ENCODE results near the gene MYH11.
"Not testable (repeated sequence)": the region's sequence is repeated elsewhere in the genome, so short reads cannot be mapped to it uniquely, and the experiment has no call there.

The MYH11 gene

DNA sequence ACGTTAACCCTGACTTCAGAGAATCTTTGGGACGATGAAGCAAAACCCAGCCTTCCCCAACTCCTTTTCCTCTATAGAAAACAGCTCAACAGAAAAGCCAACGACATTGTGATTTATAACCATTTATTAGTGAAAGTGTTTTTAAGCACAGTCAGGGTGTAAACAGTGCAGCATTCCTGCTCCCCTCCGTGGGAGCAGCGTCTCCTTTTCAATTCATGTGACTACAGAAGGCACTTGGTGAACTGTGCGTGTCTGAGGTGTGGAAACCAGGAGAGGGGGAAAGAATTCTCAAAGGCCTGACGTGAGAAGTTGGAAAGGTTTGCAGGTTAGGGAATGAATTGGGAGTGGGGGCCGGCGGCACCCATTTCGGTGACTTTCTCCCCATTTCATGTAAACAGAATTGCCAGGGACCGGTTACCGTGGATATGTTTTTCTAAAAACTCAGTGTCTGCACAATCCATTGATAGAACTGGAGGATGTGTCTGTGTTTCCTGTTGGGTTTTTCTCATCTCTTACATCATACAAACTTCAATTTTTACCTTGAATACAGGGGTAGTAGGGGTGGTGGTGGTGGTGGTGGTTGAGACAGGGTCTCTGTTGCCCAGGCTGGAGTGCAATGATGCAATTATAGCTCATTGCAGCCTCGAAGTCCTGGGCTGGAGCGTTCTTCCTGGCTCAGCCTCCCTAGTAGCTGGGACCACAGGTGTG is 153.6 kb downstream of the MYH11 start:
- DNase-seq, result no peak

DNA sequence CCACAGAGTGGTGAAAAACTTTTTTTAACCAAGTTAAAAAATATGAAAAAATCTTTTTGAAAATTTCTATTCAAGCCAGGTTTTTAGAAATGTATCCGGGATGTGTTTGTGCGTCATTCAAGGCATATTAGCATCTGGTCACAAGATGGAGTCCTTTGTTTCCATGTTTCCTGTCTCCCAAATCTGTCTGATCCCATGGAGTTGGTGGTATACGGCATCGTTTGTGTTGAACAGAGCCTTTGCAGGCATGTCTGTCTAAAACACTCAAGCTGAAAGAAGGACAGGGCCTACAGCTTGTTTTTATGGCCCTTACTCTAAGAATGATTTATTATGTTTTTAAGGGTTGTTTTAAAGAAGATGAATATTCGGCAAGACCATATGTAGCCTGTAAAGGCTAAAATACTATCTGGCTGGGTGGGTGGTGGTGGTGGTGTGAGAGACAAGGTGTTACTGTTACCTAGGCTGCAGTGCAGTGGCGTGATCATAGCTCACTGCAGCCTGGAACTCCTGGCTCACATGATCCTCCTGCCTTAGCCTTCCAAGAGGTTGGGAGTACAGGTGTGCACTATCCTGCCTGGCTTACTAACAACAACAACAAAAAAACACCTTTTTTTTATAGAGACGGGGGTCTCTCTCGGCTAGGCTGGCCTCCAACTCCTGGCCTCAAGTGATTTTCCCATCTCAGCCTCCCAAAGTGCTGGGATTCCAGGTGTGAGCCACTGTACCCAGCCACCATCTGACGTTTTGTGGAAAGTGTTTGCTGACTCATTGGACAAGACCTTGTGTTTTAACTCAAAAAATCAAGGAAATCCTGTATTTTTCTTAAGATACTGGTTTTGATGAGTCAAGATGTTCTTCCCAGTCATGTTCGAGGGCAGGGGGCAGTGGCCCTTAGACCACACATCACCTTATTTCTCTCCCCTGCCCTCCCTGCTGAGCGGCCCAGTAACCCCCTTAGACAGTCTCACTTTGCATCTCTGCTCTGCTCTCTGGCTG is 154.6 kb downstream of the MYH11 start:
- DNase-seq, result no peak

DNA sequence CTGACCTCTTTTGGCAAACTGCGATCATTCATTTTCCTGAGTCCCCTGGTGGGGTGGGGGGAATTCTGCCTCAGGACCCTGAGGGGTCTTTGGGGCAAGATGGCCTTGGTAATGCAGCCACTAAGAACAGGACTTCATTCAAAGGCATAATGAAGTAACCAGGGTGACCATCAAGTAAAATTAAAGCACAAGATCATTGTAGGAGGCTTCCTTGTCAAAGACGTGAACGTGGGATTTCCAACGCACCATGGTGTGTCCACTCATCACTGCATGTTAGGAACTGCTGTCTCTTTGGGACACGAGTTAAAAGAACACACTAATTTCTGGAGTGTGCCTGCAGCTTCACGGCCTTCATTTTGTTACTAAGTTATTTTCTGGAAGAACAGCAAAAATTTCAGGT is 155.5 kb downstream of the MYH11 start:
- no peak for DNase-seq

DNA sequence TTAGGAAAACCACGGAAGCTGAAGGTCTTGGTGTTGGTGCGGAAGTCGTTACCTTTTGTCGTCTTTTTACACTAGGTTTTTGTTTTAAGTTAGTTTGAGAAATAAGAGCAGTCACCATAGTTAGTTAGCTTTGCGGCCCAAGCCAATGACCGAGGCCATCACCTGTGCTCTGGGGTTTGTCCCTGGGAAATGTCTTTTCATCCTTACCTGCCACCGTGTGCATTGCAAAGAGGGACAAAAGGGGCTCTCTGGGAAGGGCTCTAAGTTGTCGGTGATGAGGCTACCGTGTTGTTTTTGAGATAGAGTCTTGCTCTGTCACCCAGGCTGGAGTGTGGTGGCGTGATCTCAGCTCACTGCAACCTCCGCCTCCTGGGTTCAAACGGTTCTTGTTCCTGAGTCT is 157.0 kb downstream of the MYH11 start:
- no peak for DNase-seq

DNA sequence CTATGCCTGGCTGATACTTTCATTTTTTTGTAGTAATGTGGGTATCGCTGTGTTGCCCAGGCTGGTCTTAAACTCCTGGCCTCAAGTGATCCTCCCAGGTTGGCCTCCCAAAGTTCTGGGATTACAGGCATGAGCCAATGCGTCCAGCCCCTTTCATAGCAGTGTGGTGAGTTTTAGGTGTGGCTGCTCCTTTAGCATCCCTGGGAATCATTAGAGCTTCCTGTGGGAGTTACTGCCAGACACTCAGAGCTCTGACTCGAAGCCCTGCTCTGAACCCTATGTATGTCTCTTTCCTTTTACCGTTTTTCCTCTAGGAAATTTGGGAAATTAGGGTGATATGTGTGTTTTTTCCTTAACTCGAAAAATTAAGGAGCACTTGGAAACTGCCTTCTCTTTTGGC is 162.3 kb downstream of the MYH11 start:
- DNase-seq, result no peak

DNA sequence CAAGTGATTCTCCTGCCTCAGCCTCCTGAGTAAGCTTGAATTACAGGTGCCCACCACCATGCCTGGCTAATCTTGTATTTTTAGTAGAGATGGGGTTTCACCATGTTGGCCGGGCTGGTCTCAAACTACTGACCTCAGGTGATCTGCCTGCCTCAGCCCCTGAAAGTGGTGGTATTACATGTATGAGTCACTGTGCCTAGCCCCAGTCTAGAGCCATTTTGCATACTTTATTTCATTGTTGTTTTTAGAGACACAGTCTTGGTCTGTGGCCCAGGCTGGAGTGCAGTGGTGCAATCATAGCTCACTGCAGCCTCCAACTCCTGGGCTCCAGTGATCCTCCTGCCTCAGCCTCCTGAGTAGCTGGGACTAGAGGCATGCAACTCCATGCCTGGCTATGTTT is 164.3 kb downstream of the MYH11 start:
- not testable (repeated sequence) for DNase-seq

DNA sequence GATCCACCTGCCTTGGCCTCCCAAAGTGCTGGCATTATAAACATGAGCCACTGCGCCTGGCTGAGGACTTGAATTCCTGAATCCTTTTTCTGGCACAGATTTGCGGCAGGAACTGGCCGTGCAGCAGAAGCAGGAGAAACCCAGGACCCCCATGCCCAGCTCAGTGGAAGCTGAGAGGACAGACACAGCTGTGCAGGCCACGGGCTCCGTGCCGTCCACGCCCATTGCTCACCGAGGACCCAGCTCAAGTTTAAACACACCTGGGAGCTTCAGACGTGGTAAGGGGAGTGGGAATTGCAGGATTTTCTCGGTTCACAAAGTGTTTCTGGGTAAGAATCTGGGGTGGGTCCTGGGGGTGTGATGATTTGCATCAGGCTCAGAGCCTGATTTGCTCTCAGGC is 165.8 kb downstream of the MYH11 start:
- DNase-seq, result no peak

DNA sequence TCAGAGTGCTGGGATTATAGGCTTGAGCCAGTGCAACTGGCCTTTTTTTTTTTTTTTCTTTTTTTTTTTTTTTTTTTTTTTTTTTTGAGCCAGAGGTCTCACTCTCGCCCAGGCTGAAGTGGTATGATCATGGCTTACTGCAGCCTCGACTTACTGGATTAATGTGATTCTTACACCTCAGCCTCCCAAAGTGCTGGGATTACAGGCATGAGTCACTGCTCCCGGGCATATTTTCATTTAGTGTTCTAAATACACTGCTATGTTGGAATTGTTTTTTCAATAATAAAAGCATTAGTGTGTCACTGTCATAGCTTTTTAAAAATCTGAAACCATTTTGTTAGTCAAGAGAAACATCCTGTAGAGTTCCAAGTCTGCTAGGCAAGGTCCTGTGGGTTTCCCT is 166.5 kb downstream of the MYH11 start:
- no peak for DNase-seq

DNA sequence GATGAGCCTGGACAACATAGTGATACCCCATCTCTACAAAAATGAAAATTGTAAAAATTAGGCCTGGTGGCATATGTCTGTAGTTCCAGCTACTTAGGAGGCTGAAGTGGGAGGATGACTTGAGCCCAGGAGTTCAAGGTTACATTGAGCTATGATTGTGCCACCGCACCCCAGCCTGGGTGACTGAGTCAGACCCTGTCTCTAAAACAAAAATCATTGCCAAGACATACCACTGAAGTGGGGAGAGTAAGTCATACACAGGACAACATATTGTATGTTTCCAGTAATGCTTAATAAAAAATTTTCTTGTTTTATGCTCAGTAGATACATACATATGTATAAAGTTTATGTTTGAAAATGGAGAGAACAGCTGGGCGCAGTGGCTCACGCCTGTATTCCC is 167.5 kb downstream of the MYH11 start:
- no peak for DNase-seq

DNA sequence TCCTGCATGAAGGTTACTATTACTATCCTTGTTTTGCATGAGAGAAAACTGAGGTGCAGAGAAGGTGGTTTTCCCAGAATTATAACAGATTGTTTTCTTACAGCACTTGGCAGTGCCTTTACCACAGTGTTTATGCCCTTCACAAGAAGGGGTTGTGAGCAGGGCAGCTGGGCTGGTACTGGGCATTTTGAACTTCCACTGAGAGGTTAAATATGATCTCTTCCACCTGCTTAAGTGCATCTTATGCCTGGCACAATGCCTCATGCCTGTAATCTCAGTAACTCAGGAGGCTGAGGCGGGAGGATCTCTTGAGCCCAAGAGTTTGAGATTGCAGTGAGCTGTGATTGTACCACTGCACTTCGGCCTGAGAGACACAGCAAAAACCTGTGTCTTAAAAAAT is 170.5 kb downstream of the MYH11 start:
- no peak for DNase-seq

DNA sequence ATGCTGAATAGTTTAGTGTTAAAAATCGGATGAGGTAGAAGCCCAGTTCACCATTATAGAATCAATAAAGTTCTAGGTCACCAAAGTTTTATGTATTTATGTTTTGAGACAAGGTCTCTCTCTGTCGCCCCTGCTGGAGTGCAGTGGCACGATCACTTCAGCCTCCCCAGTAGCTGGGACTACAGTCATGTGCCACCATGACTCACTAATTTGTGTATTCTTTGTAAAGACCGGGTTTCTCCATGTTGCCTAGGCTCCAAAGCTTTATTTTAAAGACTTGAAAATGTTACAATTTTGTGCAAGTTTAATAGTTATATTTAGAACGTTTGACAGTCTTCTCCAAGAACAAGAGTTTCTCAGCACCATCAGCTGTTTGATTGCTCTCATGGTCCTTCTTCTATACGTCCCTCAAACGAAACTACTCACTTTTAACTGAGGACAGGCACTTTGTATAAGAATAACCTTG is 174.7 kb downstream of the MYH11 start:
- DNase-seq, result peak; percentile 54

DNA sequence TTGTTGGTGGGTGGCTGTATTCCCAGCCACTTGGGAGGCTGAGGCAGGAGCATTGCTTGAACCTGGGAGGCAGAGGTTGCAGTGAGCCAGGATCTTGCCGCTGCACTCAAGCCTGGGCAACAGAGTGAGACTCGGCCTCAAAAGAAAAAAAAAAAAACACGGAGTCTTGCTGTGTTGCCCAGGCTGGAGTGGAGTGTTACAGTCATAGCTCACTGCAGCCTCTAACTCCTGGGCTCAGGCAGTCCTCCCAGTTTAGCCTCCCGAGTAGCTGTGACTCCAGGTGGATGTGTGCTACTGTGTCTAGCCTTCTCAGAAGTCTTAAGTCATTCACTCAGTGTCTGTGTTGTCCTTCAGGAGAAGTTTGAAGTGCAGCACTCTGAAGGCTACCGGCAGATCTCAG is 179.4 kb downstream of the MYH11 start:
- DNase-seq, result no peak

DNA sequence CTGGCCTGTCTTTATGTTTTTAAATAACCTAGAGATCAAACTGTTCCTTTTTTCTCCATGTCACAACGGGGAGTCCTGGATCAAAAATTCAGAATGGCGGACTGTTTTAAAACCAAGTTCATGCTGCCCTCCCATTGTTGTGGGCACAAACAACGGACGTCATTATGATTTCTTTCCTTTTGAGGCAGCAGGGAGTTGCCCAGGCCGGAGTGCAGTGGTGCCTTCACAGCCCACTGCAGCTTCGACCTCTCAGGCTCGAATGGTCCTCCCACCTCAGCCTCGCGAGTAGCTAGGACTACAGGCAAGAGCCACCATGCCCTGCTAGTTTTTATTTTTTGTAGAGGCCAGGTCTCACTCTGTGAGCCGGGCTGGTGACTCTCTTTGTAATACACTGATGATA is 180.3 kb downstream of the MYH11 start:
- no peak for DNase-seq

DNA sequence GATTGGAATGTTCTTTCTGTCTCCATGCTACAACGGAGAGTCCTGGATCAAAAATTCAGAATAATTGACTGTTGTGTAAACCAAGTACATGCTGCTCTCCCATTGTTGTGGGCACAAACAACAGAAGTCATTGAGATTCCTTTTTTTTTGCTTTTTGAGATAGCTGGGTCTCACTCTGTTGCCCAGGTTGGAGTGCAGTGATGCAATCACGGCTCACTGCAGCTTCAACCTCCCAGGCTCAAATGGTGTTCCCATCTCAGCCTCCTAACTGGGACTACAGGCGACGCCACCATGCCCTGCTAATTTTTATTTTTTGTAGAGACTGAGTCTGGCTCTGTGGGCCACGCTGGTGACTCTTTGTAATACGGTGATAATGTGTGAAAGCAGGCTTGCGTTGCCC is 182.3 kb downstream of the MYH11 start:
- DNase-seq, result no peak

DNA sequence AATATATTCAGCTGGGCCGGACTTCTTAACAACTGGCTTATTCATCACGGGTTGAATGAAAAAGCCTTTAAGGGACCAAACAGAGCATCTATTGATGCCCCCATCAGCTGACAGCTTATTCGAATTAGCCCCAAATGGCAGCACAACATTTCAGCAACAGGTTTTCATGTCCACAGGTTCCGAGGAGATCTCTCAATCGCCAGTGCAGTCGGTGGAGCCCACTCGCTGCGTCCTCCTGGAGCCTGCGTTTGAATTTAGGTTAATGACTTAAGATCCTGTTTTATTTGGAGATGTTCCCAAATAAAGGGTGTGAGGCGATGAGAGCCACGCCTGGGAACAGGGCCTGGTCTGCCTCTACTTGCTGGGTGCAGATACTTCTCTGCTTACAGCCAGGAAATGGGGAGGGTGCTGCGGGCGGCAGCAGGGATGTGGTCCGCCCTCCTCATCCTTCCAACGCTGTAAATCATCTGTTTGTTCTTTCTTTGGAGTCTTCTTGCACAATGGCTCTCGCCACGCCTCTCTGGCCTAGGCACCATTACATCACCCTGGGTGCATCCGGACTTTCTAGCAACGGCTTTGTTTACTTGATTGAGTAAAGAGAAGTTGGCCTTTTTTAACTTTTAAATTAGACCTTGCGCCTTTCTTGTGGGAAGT is 184.2 kb downstream of the MYH11 start:
- peak; percentile 82 for DNase-seq

DNA sequence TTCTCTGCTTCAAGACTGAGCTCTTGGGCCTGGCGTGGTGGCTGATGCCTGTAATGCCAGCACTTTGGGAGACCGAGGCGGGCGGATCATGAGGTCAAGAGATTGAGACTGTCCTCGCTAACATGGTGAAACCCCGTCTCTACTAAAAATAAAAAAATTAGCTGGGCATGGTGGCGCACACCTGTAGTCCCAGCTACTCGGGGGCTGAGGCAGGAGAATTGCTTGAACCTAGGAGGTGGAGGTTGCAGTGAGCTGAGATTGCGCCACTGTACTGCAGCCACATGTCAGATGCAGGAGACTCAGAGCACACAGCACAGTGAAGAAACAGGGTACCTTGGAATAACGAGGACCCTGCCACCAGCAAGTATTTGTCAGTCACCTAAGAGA is 184.7 kb downstream of the MYH11 start:
- not testable (repeated sequence) for DNase-seq

DNA sequence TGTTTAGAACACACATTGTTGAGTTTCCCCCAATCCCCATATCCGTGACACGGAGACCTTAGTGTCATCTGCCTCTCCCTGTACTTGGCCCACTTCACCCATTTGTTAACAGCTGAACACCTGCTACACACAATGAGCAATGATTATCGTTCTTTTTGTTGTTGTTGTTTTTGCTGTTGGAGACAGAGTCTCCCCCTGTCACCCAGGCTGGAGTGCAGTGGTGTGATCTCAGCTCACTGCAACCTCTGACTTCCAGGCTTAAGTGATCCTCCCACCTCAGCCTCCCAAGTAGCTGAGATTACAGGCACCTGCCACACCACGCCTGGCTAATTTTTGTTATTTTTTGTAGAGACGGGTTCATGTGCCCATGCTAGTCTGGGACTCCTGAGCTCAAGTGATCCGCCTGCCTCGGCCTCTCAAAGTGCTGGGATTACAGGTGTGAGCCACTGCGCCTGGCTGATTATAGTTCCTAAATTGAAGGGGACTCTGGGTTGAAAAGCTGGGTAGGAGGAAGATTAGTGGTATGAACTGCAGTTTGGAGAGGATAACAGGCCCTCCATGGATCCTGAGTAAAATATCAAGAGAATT is 185.2 kb downstream of the MYH11 start:
- no peak for DNase-seq

DNA sequence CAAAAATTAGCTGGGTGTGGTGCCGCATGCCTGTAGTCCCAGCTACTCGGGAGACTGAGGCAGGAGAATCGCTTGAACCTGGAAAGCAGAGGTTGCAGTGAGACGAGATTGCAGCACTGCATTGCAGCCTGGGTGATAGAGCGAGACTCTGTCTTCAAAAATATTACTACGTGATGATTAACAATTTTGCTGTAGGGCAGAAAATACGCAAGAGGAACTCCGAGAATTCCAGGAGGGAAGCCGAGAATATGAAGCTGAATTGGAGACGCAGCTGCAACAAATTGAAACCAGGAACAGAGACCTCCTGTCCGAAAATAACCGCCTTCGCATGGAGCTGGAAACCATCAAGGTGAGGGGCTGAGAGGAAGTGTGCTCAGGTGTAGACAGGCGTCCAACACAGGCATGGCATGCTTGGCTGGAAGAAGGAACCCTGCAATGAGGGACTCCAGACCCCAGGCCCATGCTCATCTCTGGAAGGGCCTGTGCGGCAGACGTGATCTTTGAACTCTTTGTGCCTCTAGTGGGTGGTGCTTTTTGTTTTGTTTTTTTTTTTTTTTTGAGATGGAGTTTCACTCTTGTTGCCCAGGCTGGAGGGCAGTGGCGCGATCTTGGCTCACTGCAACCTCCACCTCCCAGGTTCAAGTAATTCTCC is 189.6 kb downstream of the MYH11 start:
- DNase-seq, result no peak

DNA sequence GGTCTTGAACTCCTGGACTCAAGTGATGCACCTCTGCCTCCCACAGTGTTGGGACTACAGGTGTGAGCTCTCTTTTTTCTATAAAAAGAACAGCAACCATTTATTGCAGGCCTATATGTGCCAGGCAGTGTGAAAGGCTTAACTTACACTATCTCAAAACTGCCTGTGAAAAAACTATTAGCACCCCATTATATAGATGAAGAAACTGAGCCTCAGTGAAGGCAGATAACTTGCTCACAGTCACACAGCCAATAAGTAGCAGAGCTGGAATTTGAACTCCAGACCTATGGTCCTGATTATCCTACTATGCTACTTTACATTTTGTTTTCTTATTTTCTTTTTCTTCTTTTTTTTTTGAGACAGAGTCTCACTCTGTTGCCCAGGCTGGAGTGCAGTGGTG is 191.7 kb downstream of the MYH11 start:
- DNase-seq, result no peak

DNA sequence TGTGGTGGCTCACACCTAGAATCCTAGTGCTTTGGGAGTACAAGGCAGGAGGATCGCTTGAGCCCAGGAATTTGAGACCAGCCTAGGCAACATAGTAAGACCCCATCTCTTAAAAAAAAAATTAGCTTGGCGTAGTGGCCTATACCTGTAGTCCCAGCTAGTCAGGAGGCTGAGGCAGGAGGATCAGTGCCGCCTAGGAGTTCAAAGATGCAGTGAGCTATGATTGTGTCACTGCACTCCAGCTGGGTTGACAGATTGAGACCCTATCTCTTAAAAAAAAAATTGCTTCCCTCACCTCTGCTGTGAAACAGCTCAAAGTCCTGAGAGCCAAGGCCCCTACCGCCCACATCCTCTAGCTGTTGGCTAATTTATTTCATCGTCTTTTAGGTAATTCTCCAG is 196.6 kb downstream of the MYH11 start:
- DNase-seq, result no peak

DNA sequence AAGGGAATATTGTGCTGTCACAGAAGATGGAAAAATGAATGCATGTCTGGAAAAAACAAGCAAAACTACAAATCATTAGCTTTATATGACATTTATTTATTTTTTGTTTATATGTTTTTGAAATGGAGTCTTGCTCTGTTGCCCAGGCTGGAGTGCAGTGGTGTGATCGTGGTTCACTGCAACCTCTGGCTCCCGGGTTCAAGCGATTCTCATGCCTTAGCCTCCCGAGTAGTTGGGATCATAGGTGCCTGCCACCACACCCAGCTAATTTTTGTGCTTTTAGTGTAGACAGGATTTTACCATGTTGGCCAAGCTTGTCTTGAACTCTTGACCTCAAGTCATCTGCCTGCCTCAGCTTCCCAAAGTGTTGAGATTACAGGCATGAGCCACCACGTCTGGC is 198.3 kb downstream of the MYH11 start:
- no peak for DNase-seq

DNA sequence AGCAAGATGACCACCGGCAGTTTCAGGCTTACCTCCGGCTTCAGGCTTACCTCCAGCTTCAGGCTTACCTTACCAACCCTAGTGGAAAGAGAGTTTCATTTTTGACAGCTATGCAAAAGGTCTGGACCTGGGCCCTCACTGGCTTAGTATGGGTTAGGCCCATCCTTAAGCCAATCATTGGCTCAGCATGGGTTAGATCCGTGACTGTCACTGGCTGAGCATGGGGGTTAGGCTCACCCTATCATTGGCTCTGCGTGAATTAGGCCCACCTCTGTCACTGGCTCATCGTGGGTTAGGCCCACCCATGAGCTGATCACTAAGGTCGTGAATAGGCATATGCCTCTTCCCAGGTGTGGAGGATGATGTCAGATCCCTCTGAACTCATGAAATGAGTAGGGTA is 198.7 kb downstream of the MYH11 start:
- no peak for DNase-seq

DNA sequence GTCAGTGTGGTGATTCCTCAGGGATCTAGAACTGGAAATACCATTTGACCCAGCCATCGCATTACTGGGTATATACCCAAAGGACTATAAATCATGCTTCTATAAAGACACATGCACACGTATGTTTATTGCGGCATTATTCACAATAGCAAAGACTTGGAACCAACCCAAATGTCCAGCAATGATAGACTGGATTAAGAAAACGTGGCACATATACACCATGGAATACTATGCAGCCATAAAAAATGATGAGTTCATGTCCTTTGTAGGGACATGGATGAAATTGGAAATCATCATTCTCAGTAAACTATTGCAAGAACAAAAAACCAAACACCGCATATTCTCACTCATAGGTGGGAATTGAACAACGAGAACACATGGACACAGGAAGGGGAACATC is 201.3 kb downstream of the MYH11 start:
- not testable (repeated sequence) for DNase-seq

Measured in activated CD4-positive, alpha-beta T cell treated with anti-CD3 and anti-CD28 coated beads, Interleukin-2, amount 50 U/mL, for 16 hours (primary cell).